CD14-positive monocyte (primary cell): ENCODE measurements around the gene CD2BP2. TPM values are rescaled to one million over a fixed set of nuclear protein-coding genes. Genes with fewer than 3 reads are reported as not detected.

Experiments
- DNase-seq, 3 donors: peaks; one replicate each; pipeline ENCODE4 v3.0.0-alpha.2; 2011 to 2022
- H2AFZ ChIP-seq: 2 replicates; pipeline ENCODE4 v1.6.0; 2012; ENCODE audit warnings: mild to moderate bottlenecking, low read depth, low read length, inconsistent platforms; ENCODE audit not compliant: insufficient read depth, poor library complexity, severe bottlenecking
- H3K27ac ChIP-seq, 2 donors: 1 replicate in 1 of 2; 2 replicates in 1 of 2; pipeline ENCODE4 v1.5.1; 2012 to 2013; ENCODE audit warnings: low read length in 2 of 2, control low read depth in 1 of 2, inconsistent platforms in 1 of 2, low read depth in 1 of 2, mild to moderate bottlenecking in 1 of 2
- H3K27me3 ChIP-seq, 2 donors: one replicate each; pipeline versions ENCODE4 v1.6.0 to v1.6.1; 2011 to 2013; ENCODE audit warnings: low read length in 2 of 2; ENCODE audit not compliant: control insufficient read depth in 2 of 2, insufficient read depth in 2 of 2
- H3K36me3 ChIP-seq, 2 donors: replicated peaks in 1 of 2; 1 replicate in 1 of 2; 2 replicates in 1 of 2; pipeline versions ENCODE4 v1.5.1 to v1.6.1; 2012 to 2013; ENCODE audit warnings: low read length in 2 of 2, control low read depth in 1 of 2, inconsistent platforms in 1 of 2, mild to moderate bottlenecking in 1 of 2; ENCODE audit not compliant: insufficient read depth in 2 of 2, control insufficient read depth in 1 of 2
- H3K4me1 ChIP-seq, 2 donors: 1 replicate in 1 of 2; 2 replicates in 1 of 2; pipeline versions ENCODE4 v1.5.1 to v1.6.1; 2012 to 2013; ENCODE audit warnings: low read length in 2 of 2, control low read depth in 1 of 2, inconsistent platforms in 1 of 2, mild to moderate bottlenecking in 1 of 2, moderate library complexity in 1 of 2; ENCODE audit not compliant: insufficient read depth in 2 of 2, control insufficient read depth in 1 of 2
- H3K4me2 ChIP-seq: replicated peaks from 2 replicates; pipeline ENCODE3; 2012; ENCODE audit warnings: low read length, moderate library complexity, mild to moderate bottlenecking; ENCODE audit not compliant: poor library complexity, severe bottlenecking; ENCODE audit errors: extremely low read depth
- H3K4me3 ChIP-seq, 3 experiments: fragments of 200-600 bp in 1 of 3; sonication (generic) in 1 of 3; replicated peaks in 1 of 3; 1 replicate in 2 of 3; 2 replicates in 1 of 3; pipeline ENCODE4 v1.5.1; 2011 to 2013; ENCODE audit warnings: low read length in 3 of 3, mild to moderate bottlenecking in 3 of 3, control low read depth in 2 of 3, low read depth in 2 of 3, inconsistent platforms in 1 of 3, moderate library complexity in 1 of 3
- H3K79me2 ChIP-seq: 2 replicates; pipeline ENCODE4 v1.6.0; 2012; ENCODE audit warnings: mild to moderate bottlenecking, control low read depth, inconsistent platforms, low read length, moderate library complexity; ENCODE audit not compliant: insufficient read depth
- H3K9ac ChIP-seq: 2 replicates; pipeline ENCODE4 v1.6.0; 2017; ENCODE audit warnings: low read length, mild to moderate bottlenecking; ENCODE audit not compliant: insufficient read depth, poor library complexity, severe bottlenecking
- H3K9me3 ChIP-seq, 2 donors: replicated peaks in 1 of 2; 1 replicate in 1 of 2; 2 replicates in 1 of 2; pipeline versions ENCODE4 v1.5.1 to v1.6.1; 2012 to 2013; ENCODE audit warnings: low read length in 2 of 2, control low read depth in 1 of 2; ENCODE audit not compliant: control insufficient read depth in 1 of 2, insufficient read depth in 1 of 2
- H4K20me1 ChIP-seq: 2 replicates; pipeline ENCODE4 v1.6.0; 2012; ENCODE audit warnings: mild to moderate bottlenecking, low read length, control low read depth, moderate library complexity; ENCODE audit not compliant: insufficient read depth
- H3K27ac Mint-ChIP-seq, 7 donors: one replicate each; pipeline ENCODE4 v1.8.0; 2020; ENCODE audit warnings: mild to moderate bottlenecking in 7 of 7, mixed read lengths in 7 of 7, moderate library complexity in 6 of 7, inconsistent platforms in 2 of 7
- H3K27me3 Mint-ChIP-seq, 3 donors: one replicate each; pipeline ENCODE4 v1.8.0; 2021 to 2022; ENCODE audit warnings: low read depth in 3 of 3, mild to moderate bottlenecking in 3 of 3, mixed read lengths in 3 of 3, moderate library complexity in 3 of 3, inconsistent platforms in 1 of 3
- H3K36me3 Mint-ChIP-seq, 2 donors: one replicate each; pipeline ENCODE4 v1.8.0; 2020; ENCODE audit warnings: mixed read lengths in 2 of 2, inconsistent platforms in 1 of 2, mild to moderate bottlenecking in 1 of 2
- H3K4me1 Mint-ChIP-seq: one replicate; pipeline ENCODE4 v1.8.0; 2020; ENCODE audit warnings: mild to moderate bottlenecking, mixed read lengths
- H3K4me3 Mint-ChIP-seq, 2 donors: one replicate each; pipeline ENCODE4 v1.8.0; 2020; ENCODE audit warnings: mild to moderate bottlenecking in 2 of 2, mixed read lengths in 2 of 2, moderate library complexity in 1 of 2
- H3K9me3 Mint-ChIP-seq, 7 donors: one replicate each; pipeline ENCODE4 v1.8.0; 2020 to 2022; ENCODE audit warnings: mixed read lengths in 7 of 7, mild to moderate bottlenecking in 6 of 7, moderate library complexity in 6 of 7, inconsistent platforms in 2 of 7
- WGBS: methylation state at CpG from one replicate; pipeline ENCODE4 v1.1.5; 2013; ENCODE audit warnings: missing lambda C conversion rate; ENCODE audit not compliant: insufficient coverage; 5-methylcytosine and 5-hydroxymethylcytosine counted together
- intact Hi-C, 2 donors: fragments of 100-400 bp; cut with micrococcal nuclease; formaldehyde crosslinking; loops; one replicate each; pipeline versions ENCODE4 v1.15.0 to v1.15.1; 2023
- polyA plus RNA-seq, 3 donors: library from polyadenylated mRNA; depleted of rRNA in 1 of 3; unstranded in 2 of 3; stranded (reverse) in 1 of 3; fragments of 300-500 nt in 2 of 3; fragments of >200 nt in 1 of 3; fragmentation: Illumina TruSeq in 2 of 3; gene quantifications; 1 replicate in 2 of 3; 2 replicates in 1 of 3; pipeline ENCODE4 v1.2.3, GENCODE V29; 2012 to 2021
- TF ChIP-seq, protein P1 (sequence below): fragments of 200-600 bp; IDR thresholded peaks from one replicate; pipeline ENCODE4 v1.8.0; 2022; ENCODE audit warnings: antibody characterized with exemption, mild to moderate bottlenecking

Gene CD2BP2
- polyA plus RNA-seq, 3 donors, result 23.9 to 31.8 (median 31.0) TPM

GRCh38 chr16:30376461-30376902, 21.4 kb upstream of the CD2BP2 start:
- H3K4me3 Mint-ChIP-seq, result no peak overlapping the region
- H3K4me1 Mint-ChIP-seq, result peaks cover 24% of the 10 kb centered on the region
- H3K27me3 Mint-ChIP-seq, result peaks cover 0 to 5% (median 0%) of the 10 kb centered on the region in 3 donors
- intact Hi-C loops, result loop anchor here (10.0 kb wide), 2 partner anchors 278 to 338 kb away; partner anchors contain the start of genes FBRS (in 1 of the 2) and PRR14 (in 1 of the 2)
- H3K27ac ChIP-seq, result peak overlapping the region; percentile 100
- no peaks in the 10 kb centered on the region for H3K9me3 ChIP-seq
- peaks cover 7% of the 10 kb centered on the region for H3K79me2 ChIP-seq
- H3K4me3 ChIP-seq, result no peak overlapping the region
- TF ChIP-seq, protein P1, sequence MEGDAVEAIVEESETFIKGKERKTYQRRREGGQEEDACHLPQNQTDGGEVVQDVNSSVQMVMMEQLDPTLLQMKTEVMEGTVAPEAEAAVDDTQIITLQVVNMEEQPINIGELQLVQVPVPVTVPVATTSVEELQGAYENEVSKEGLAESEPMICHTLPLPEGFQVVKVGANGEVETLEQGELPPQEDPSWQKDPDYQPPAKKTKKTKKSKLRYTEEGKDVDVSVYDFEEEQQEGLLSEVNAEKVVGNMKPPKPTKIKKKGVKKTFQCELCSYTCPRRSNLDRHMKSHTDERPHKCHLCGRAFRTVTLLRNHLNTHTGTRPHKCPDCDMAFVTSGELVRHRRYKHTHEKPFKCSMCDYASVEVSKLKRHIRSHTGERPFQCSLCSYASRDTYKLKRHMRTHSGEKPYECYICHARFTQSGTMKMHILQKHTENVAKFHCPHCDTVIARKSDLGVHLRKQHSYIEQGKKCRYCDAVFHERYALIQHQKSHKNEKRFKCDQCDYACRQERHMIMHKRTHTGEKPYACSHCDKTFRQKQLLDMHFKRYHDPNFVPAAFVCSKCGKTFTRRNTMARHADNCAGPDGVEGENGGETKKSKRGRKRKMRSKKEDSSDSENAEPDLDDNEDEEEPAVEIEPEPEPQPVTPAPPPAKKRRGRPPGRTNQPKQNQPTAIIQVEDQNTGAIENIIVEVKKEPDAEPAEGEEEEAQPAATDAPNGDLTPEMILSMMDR, result no peak
- H3K27ac Mint-ChIP-seq, result peak overlapping the region in 5 of 7 donors; percentile 35 to 100 (median 99)
- 96% methylated on average over 4 of the region's 8 CpGs for WGBS
- no peak overlapping the region for H3K4me2 ChIP-seq
- no peaks in the 10 kb centered on the region for H3K36me3 Mint-ChIP-seq
- no peak overlapping the region for H3K9ac ChIP-seq
- H2AFZ ChIP-seq, result no peak overlapping the region
- no peaks in the 10 kb centered on the region for H4K20me1 ChIP-seq
- no peaks in the 10 kb centered on the region for H3K36me3 ChIP-seq
- DNase-seq, result peak in 1 of 3 donors; percentile 5
- no peaks in the 10 kb centered on the region for H3K27me3 ChIP-seq
- peaks cover 27 to 33% of the 10 kb centered on the region in 2 donors for H3K4me1 ChIP-seq
- no peaks in the 10 kb centered on the region for H3K9me3 Mint-ChIP-seq

DNA sequence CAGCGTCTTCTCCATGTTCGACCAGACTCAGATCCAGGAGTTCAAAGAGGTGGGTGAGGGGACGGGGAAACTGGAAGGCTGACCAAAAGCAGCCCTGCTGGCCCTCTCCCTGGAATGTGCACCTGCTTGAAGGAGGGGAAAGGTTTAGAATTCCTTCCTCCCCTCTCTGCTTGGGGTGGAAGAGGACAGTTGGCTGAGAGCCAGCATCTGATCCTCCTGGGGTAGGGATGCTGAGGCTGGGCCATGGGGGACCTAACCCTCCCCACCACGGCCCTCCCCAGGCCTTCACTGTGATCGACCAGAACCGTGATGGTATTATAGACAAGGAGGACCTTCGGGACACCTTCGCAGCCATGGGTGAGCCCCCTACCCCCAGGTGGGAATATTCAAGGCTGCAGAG, 20.8 kb upstream of the CD2BP2 start:
- Histone ChIP-seq H3K36me3 (no peaks in the 10 kb centered on the region), H4K20me1 (no peaks in the 10 kb centered on the region), H2AFZ (no peak overlapping the region), H3K9me3 (no peaks in the 10 kb centered on the region), H3K4me1 (peaks cover 31 to 38% of the 10 kb centered on the region in 2 donors), H3K4me2 (no peak overlapping the region), H3K79me2 (peaks cover 7% of the 10 kb centered on the region), H3K27me3 (no peaks in the 10 kb centered on the region), H3K4me3 (no peak overlapping the region), H3K9ac (no peak overlapping the region), H3K27ac (no peak overlapping the region)
- H3K4me3 Mint-ChIP-seq, result no peak overlapping the region
- peaks cover 30% of the 10 kb centered on the region for H3K4me1 Mint-ChIP-seq
- H3K27me3 Mint-ChIP-seq, result peaks cover 0 to 6% (median 0%) of the 10 kb centered on the region in 3 donors
- DNase-seq, result peak in 1 of 3 donors; percentile 4
- H3K9me3 Mint-ChIP-seq, result no peaks in the 10 kb centered on the region
- 90% methylated on average over 4 of the region's 8 CpGs for WGBS
- H3K27ac Mint-ChIP-seq, result peak overlapping the region in 1 of 7 donors; percentile 37
- no peaks in the 10 kb centered on the region for H3K36me3 Mint-ChIP-seq
- intact Hi-C loops, result loop anchor here (10.0 kb wide), 2 partner anchors 279 to 339 kb away; partner anchors contain the start of genes FBRS (in 1 of the 2) and PRR14 (in 1 of the 2)
- TF ChIP-seq, protein P1, result no peak
